RWPE2 (cell line): Measurements from ENCODE around the gene CCT7.

ENCODE experiments used
- ATAC-seq: fragments of 200-7000 bp; cut with Tn5 transposase; 3 replicates; pipeline ENCODE4 v1.9.1; 2021; ENCODE audit warnings: low read depth
- DNase-seq: peaks from one replicate; pipeline ENCODE4 v3.0.0-alpha.2; 2020; ENCODE audit warnings: low spot score
- H3K27ac ChIP-seq: fragments of 450-650 bp; 2 replicates; pipeline ENCODE4 v1.5.1; 2017; ENCODE audit warnings: mild to moderate bottlenecking; ENCODE audit not compliant: poor library complexity, severe bottlenecking
- H3K27me3 ChIP-seq: fragments of 250-450 bp; sonication (Bioruptor Pico); 2 replicates; pipeline ENCODE4 v1.5.1; 2021; ENCODE audit warnings: mild to moderate bottlenecking, moderate library complexity; ENCODE audit not compliant: insufficient read depth, poor library complexity, severe bottlenecking
- H3K36me3 ChIP-seq: fragments of 250-450 bp; sonication (Bioruptor Pico); 2 replicates; pipeline ENCODE4 v1.5.1; 2020; ENCODE audit warnings: low read depth, mild to moderate bottlenecking, moderate library complexity
- H3K4me1 ChIP-seq: fragments of 250-450 bp; sonication (Bioruptor Pico); 2 replicates; pipeline ENCODE4 v1.5.1; 2021; ENCODE audit warnings: mild to moderate bottlenecking, moderate library complexity; ENCODE audit not compliant: insufficient read depth, poor library complexity, severe bottlenecking
- H3K4me3 ChIP-seq: fragments of 250-450 bp; sonication (Bioruptor Pico); 2 replicates; pipeline ENCODE4 v1.5.1; 2021; ENCODE audit warnings: mild to moderate bottlenecking, moderate library complexity; ENCODE audit not compliant: severe bottlenecking
- H3K9me3 ChIP-seq: fragments of 250-450 bp; sonication (Bioruptor Pico); 2 replicates; pipeline ENCODE4 v1.5.1; 2021; ENCODE audit warnings: mild to moderate bottlenecking, moderate library complexity; ENCODE audit not compliant: severe bottlenecking
- TF ChIP-seq, protein P1 (sequence below): fragments of 450-650 bp; IDR thresholded peaks from one replicate; pipeline ENCODE4 v1.5.1; 2017; ENCODE audit warnings: mild to moderate bottlenecking, moderate library complexity; ENCODE audit not compliant: poor library complexity, severe bottlenecking

CCT7 gene

GRCh38 chr2:73253400-73253799 is 19.3 kb downstream of the CCT7 start:
- DNase-seq (no peak), ATAC-seq (no peak)
- no peak overlapping the region for H3K4me3 ChIP-seq
- no peaks in the 10 kb centered on the region for H3K9me3 ChIP-seq
- peaks cover 56% of the 10 kb centered on the region for H3K36me3 ChIP-seq
- TF ChIP-seq, protein P1, sequence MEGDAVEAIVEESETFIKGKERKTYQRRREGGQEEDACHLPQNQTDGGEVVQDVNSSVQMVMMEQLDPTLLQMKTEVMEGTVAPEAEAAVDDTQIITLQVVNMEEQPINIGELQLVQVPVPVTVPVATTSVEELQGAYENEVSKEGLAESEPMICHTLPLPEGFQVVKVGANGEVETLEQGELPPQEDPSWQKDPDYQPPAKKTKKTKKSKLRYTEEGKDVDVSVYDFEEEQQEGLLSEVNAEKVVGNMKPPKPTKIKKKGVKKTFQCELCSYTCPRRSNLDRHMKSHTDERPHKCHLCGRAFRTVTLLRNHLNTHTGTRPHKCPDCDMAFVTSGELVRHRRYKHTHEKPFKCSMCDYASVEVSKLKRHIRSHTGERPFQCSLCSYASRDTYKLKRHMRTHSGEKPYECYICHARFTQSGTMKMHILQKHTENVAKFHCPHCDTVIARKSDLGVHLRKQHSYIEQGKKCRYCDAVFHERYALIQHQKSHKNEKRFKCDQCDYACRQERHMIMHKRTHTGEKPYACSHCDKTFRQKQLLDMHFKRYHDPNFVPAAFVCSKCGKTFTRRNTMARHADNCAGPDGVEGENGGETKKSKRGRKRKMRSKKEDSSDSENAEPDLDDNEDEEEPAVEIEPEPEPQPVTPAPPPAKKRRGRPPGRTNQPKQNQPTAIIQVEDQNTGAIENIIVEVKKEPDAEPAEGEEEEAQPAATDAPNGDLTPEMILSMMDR: no peak
- H3K27ac ChIP-seq: no peak overlapping the region
- peaks cover 10% of the 10 kb centered on the region for H3K4me1 ChIP-seq
- H3K27me3 ChIP-seq: no peaks in the 10 kb centered on the region

GRCh38 chr2:73253901-73254300 is 19.8 kb downstream of the CCT7 start:
- peak overlapping the region; percentile 33 for H3K27ac ChIP-seq
- H3K36me3 ChIP-seq: peaks cover 51% of the 10 kb centered on the region

GRCh38 chr2:73254343-73255006 is 20.4 kb downstream of the CCT7 start:
- no peaks in the 10 kb centered on the region for H3K9me3 ChIP-seq
- no peaks in the 10 kb centered on the region for H3K27me3 ChIP-seq
- no peak overlapping the region for H3K4me3 ChIP-seq
- TF ChIP-seq, protein P1: no peak
- peaks cover 46% of the 10 kb centered on the region for H3K36me3 ChIP-seq
- ATAC-seq (no peak), DNase-seq (no peak)
- peaks cover 10% of the 10 kb centered on the region for H3K4me1 ChIP-seq
- peak overlapping the region; percentile 33 for H3K27ac ChIP-seq

More at GRCh38 chr2:73253901-73254300, 19.8 kb downstream of the CCT7 start:
- Histone ChIP-seq H3K27me3 (no peaks in the 10 kb centered on the region), H3K9me3 (no peaks in the 10 kb centered on the region), H3K4me1 (peaks cover 10% of the 10 kb centered on the region), H3K4me3 (no peak overlapping the region)
- TF ChIP-seq, protein P1: no peak
- DNase-seq (no peak), ATAC-seq (no peak)

DNA sequence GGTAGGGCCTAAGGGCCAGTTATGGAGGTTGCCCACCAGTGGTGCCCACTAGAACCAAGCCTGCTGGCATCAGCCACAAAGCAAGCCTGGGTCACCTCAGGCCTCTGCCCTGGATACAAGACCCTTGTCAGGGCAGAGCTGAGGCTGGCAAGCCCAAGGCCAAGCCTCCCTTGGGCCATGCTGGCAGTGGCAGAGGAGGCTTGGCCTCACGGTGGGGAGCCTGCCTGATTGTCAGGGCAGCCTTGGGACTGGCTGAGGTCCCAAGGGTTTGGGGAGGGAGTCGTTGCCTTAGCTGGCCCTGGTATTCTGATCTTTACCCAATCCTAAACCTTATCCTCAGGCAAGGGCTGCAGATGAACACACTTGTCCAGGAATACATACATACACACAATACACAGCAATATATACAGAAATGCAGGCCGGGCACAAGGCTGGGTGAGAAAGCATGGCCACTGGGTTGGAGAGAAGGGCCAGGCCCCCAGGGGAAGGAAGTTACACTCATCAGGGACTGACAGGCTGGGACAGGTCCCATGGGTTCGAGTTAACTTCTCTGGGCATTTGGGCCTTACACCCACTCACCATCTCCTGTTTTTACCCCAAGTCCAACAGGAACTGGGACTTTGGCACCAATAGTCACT is 21.0 kb downstream of the CCT7 start:
- TF ChIP-seq, protein P1: no peak
- DNase-seq (no peak), ATAC-seq (peak; percentile 54)
- peaks cover 39% of the 10 kb centered on the region for H3K36me3 ChIP-seq
- H3K4me1 ChIP-seq: peaks cover 10% of the 10 kb centered on the region
- H3K27ac ChIP-seq: peak overlapping the region; percentile 33
- H3K27me3 ChIP-seq: no peaks in the 10 kb centered on the region
- H3K9me3 ChIP-seq: no peaks in the 10 kb centered on the region
- no peak overlapping the region for H3K4me3 ChIP-seq
